NCI-H82 treated with DMSO at 0.1 percent for 48 hours (cell line): ENCODE data around the gene GNAS-AS1.

Experiments used
- DNase-seq: peaks from one replicate; lab custom pipeline; 2025; ENCODE audit not compliant: unreplicated experiment; lab: John Stamatoyannopoulos, UW

The GNAS-AS1 gene

GRCh38 chr20:58811334-58811733 is 39.4 kb downstream of the GNAS-AS1 start:
- no peak for DNase-seq

- no peak for DNase-seq
Observed at GRCh38 chr20:58810879-58811250, 39.8 kb downstream of the GNAS-AS1 start.

- DNase-seq: no peak
Observed at GRCh38 chr20:58810116-58810878, 40.4 kb downstream of the GNAS-AS1 start.

GRCh38 chr20:58808271-58809046 is 42.2 kb downstream of the GNAS-AS1 start:
- DNase-seq: no peak

GRCh38 chr20:58807801-58808200 is 42.9 kb downstream of the GNAS-AS1 start:
- DNase-seq: no peak

GRCh38 chr20:58803533-58803932 is 47.2 kb downstream of the GNAS-AS1 start:
- no peak for DNase-seq

DNA sequence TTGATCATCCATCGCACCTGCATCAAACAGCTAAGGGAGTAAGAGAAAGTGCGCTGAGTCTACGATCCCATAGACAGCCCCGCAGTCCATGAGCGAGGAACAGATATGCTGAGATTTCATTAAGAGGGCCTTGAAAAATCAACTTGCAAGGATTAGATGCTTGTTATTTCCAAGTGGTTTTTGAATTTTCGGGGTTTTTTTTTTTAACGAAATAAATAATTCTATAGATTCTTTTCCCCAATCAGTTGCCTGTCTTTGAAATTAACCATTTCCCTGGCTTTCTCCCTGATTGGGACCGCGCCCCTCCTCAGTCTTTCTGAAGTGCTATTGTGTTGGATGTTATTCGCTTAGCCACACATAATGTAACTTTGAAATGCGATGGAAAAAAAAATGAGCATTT is 48.6 kb downstream of the GNAS-AS1 start:
- no peak for DNase-seq

GRCh38 chr20:58800134-58800871 is 50.4 kb downstream of the GNAS-AS1 start:
- no peak for DNase-seq

GRCh38 chr20:58797371-58798338 is 53.0 kb downstream of the GNAS-AS1 start:
- DNase-seq: no peak

DNA sequence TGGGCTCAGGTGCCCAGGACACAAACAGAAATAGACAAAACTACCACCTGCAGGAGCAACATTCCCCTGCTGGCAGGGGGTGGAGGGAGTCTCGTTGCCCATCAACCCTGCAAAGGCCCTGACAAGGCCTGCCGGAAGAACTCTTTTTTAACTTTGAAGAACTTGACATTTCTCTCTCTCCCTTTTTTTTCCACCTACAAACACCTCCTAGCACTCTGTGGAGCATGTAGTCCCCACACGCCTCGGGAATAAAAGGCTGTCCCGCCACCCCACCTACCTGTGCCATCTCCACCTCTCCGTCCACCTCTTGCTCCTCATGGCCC is 54.8 kb downstream of the GNAS-AS1 start:
- no peak for DNase-seq

- no peak for DNase-seq
Observed at GRCh38 chr20:58795181-58795922, 55.4 kb downstream of the GNAS-AS1 start.

DNA sequence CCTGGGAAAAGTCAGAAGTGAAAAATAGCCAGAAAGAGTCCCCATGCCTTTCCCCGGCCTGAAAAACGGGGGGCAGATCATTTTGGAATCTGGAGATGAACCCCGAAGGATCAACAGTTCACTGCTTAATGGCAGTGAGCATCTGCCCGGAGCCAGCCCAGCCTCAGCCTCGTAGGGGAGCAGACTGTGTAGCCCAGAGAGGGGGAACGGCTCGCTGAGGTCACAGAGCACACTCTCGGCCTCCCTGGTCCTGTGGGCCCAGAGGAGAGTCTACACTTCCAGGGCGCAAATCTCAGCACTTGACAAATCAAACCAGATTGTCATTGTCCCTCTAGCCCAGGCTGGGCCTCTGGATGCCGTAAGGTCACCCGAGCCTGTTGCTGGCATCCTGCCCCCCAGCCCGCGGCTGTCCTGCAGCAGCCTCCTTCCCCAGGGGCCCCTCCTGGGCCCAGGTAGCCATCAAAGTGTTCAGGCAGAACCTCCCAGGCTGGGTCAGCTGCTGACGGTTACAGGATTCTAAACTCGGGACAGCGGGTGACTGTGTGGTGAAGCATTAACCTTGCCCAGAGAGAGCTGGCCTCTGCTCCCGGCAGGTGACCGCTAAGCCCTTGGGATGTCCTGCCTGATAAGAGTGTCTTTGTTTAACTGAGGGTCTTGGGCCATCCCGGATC is 56.1 kb downstream of the GNAS-AS1 start:
- no peak for DNase-seq

GRCh38 chr20:58793512-58794420 is 56.9 kb downstream of the GNAS-AS1 start:
- DNase-seq: no peak

DNA sequence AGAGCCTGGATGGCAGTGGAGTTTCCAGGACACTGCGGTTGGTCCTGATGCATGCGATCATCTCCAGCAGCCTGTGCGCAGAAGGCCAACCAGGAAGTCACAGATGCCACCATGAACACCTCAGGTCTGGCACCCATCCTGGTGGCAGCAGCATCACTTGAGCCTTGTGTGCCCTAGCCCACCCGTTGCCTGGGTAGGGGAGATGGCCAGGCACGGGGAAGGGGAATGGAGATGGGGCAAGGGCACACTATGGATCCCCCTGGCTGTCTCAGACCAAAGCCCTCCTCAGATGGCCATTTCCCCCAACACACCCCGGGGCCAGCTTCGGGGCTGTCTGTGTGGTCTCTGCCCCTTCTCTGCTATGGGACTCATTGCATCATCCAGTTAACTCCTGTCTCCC is 58.3 kb downstream of the GNAS-AS1 start:
- DNase-seq: no peak

DNA sequence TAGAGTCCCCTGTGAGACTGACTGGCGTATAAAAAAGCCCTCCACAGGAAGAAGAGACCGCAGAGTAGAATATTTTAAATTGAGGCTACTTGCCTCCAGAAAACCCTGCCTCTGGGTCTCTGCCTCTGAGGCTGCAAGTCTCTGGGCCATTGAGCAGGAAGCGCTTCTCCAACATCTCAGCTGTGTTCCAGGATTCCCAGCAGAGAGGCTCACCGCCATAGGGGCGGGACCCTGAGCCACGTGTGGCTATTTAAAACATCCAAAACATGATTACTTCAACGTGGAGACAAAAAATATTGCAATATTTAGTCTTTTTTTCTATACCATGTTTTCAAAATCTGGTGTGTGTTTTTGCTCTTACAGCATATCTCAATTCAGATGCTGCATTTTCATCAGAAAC is 59.4 kb downstream of the GNAS-AS1 start:
- DNase-seq: no peak

- DNase-seq: no peak
Observed at GRCh38 chr20:58790454-58790853, 60.2 kb downstream of the GNAS-AS1 start.

DNA sequence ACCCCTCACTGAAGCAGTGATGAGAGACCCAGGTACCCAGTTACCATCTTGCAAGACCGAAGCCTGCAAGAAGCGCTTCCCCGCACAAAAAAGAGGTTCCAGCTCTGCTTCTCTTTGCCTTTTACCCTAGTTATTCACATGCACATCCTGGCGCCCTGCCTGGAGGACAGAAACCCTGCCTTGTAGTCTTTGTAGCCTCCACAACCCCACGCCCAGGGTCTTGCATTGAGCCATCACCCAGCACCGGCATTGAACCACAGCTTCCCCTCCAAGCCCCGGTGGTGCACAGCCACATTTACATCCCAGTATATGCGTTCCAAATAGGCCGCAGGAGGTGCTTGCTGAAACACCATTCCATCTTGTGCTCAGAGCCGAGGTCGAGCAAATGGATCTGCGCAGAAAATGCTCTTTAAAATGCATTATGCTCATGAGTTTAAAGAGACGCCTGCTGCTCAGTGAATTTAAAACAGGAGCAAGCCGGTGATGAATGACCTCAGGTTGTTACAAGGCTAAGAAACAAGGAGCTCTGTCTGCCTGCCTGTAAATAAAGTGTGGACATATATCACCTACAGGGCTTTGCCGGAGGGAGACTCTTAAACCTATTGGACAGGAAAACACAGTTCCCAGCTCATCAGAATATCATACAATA is 61.7 kb downstream of the GNAS-AS1 start:
- no peak for DNase-seq
